NCI-H748 (cell line): ENCODE data around the gene CDK11A.
A peak's percentile ranks its signal among the peaks of the same experiment; 100 is the strongest.
"Not testable (repeated sequence)": the region's sequence is repeated elsewhere in the genome, so short reads cannot be mapped to it uniquely, and the experiment has no call there.

Experiments
- DNase-seq: peaks from one replicate; lab custom pipeline; 2025; ENCODE audit not compliant: unreplicated experiment; lab: John Stamatoyannopoulos, UW

Gene CDK11A

GRCh38 chr1:1664318-1664717 is 59.8 kb downstream of the CDK11A start:
- DNase-seq: not testable (repeated sequence)

GRCh38 chr1:1662830-1663560 is 61.2 kb downstream of the CDK11A start:
- DNase-seq: not testable (repeated sequence)

- not testable (repeated sequence) for DNase-seq
These were observed 61.8 kb downstream of the CDK11A start for GRCh38 chr1:1662392-1662791.

GRCh38 chr1:1658583-1659549 is 65.3 kb downstream of the CDK11A start, which contains the start of gene CDK11B:
CDK11B (minus strand) TSS chr1:1659004; CDS start chr1:1657485, 1,519 bp downstream.
- peak; percentile 96 for DNase-seq
